ENCODE data around the gene DPP10.
"Not testable (repeated sequence)": the region's sequence is repeated elsewhere in the genome, so short reads cannot be mapped to it uniquely, and the experiment has no call there.

The DPP10 gene

DNA sequence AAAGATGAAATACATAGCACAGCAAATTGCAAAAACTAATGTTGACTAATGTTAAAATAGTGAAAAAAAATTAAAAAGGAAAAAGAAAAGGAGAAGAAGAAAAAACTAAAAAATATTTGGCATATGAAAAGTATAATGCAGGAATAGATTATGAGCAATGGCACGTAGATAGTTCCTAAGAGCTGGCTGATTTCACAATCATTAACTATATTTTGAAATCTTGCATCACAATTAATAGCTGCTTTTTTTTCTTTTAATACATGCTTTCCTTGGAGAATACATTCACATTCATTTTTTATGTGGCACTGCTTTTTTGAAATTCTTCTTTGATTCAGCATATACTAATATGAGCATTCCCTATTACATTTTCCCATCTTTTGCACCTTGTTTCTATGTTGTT is 299.8 kb downstream of the DPP10 start:
- Histone ChIP-seq H3F3A (ENCODE audit: low read depth) (no peaks in the 10 kb centered on the region), H3K27me3 (ENCODE audit: insufficient read depth, low read length, poor library complexity, severe bottlenecking) (no peaks in the 10 kb centered on the region), H2AFZ (ENCODE audit: low read length) (no peak overlapping the region), H3K4me3 (ENCODE audit: low read length, poor library complexity, severe bottlenecking) (no peak overlapping the region), H3K9ac (ENCODE audit: low read depth, low read length, poor library complexity, severe bottlenecking) (no peak overlapping the region), H3K9me3 (ENCODE audit: insufficient read depth, low read depth, low read length) (no peaks in the 10 kb centered on the region), H3K4me1 (ENCODE audit: insufficient read depth, low read length, poor library complexity, severe bottlenecking) (no peaks in the 10 kb centered on the region), H3K4me2 (ENCODE audit: low read depth, low read length, poor library complexity, severe bottlenecking) (no peak overlapping the region), H3K9me2 (replicated peaks; ENCODE audit: low read depth, low read length) (no peaks in the 10 kb centered on the region), H4K20me1 (ENCODE audit: insufficient read depth, low read length, poor library complexity, severe bottlenecking) (no peaks in the 10 kb centered on the region), H3K79me2 (ENCODE audit: insufficient read depth, low read length) (no peaks in the 10 kb centered on the region), H3K36me3 (ENCODE audit: insufficient read depth, low read length) (no peaks in the 10 kb centered on the region)
- TF ChIP-seq, protein P1, sequence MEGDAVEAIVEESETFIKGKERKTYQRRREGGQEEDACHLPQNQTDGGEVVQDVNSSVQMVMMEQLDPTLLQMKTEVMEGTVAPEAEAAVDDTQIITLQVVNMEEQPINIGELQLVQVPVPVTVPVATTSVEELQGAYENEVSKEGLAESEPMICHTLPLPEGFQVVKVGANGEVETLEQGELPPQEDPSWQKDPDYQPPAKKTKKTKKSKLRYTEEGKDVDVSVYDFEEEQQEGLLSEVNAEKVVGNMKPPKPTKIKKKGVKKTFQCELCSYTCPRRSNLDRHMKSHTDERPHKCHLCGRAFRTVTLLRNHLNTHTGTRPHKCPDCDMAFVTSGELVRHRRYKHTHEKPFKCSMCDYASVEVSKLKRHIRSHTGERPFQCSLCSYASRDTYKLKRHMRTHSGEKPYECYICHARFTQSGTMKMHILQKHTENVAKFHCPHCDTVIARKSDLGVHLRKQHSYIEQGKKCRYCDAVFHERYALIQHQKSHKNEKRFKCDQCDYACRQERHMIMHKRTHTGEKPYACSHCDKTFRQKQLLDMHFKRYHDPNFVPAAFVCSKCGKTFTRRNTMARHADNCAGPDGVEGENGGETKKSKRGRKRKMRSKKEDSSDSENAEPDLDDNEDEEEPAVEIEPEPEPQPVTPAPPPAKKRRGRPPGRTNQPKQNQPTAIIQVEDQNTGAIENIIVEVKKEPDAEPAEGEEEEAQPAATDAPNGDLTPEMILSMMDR (conservative IDR thresholded peaks at IDR 0.05; ENCODE audit: low read length), result no peak
- TF ChIP-seq EZH2phosphoT487 (IDR thresholded peaks at IDR 0.05; ENCODE audit: borderline replicate concordance), result no peak

- no peaks in the 10 kb centered on the region for H3F3A ChIP-seq (ENCODE audit: low read depth)
- H2AFZ ChIP-seq (ENCODE audit: low read length), result no peak overlapping the region
- H3K9ac ChIP-seq (ENCODE audit: low read depth, low read length, poor library complexity, severe bottlenecking), result no peak overlapping the region
- H3K4me3 ChIP-seq (ENCODE audit: low read length, poor library complexity, severe bottlenecking), result no peak overlapping the region
- H3K4me1 ChIP-seq (ENCODE audit: insufficient read depth, low read length, poor library complexity, severe bottlenecking), result no peaks in the 10 kb centered on the region
- H3K27me3 ChIP-seq (ENCODE audit: insufficient read depth, low read length, poor library complexity, severe bottlenecking), result no peaks in the 10 kb centered on the region
- TF ChIP-seq, protein P1 (conservative IDR thresholded peaks at IDR 0.05; ENCODE audit: low read length), result no peak
- no peak for TF ChIP-seq EZH2phosphoT487 (IDR thresholded peaks at IDR 0.05; ENCODE audit: borderline replicate concordance)
- H3K9me3 ChIP-seq (ENCODE audit: insufficient read depth, low read depth, low read length), result no peaks in the 10 kb centered on the region
- H3K79me2 ChIP-seq (ENCODE audit: insufficient read depth, low read length), result no peaks in the 10 kb centered on the region
- no peaks in the 10 kb centered on the region for H3K9me2 ChIP-seq (replicated peaks; ENCODE audit: low read depth, low read length)
- H3K4me2 ChIP-seq (ENCODE audit: low read depth, low read length, poor library complexity, severe bottlenecking), result no peak overlapping the region
- H4K20me1 ChIP-seq (ENCODE audit: insufficient read depth, low read length, poor library complexity, severe bottlenecking), result no peaks in the 10 kb centered on the region
- H3K36me3 ChIP-seq (ENCODE audit: insufficient read depth, low read length), result no peaks in the 10 kb centered on the region
Measured at GRCh38 chr2:114745700-114746099, 303.3 kb downstream of the DPP10 start.

DNA sequence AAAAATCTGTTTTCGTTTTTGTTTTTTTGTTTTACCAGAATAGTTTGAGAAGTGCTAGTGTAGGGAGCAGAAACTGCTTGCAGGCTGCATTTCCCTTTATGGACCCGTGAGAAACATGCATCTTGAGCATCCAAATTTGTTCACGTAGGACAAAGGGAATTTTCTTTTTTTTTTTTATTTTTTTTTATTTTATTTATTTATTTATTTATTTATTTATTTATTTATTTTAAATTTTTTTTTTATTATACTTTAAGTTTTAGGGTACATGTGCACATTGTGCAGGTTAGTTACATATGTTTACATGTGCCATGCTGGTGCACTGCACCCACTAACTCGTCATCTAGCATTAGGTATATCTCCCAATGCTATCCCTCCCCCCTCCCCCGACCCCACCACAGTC is 305.7 kb downstream of the DPP10 start:
- H3K4me1 ChIP-seq (ENCODE audit: insufficient read depth, low read length, poor library complexity, severe bottlenecking); H4K20me1 ChIP-seq (ENCODE audit: insufficient read depth, low read length, poor library complexity, severe bottlenecking); H3K9ac ChIP-seq (ENCODE audit: low read depth, low read length, poor library complexity, severe bottlenecking); H2AFZ ChIP-seq (ENCODE audit: low read length); H3K4me3 ChIP-seq (ENCODE audit: low read length, poor library complexity, severe bottlenecking); H3K79me2 ChIP-seq (ENCODE audit: insufficient read depth, low read length); H3F3A ChIP-seq (ENCODE audit: low read depth); H3K9me3 ChIP-seq (ENCODE audit: insufficient read depth, low read depth, low read length); H3K4me2 ChIP-seq (ENCODE audit: low read depth, low read length, poor library complexity, severe bottlenecking); H3K9me2 ChIP-seq (replicated peaks; ENCODE audit: low read depth, low read length); H3K27me3 ChIP-seq (ENCODE audit: insufficient read depth, low read length, poor library complexity, severe bottlenecking); H3K36me3 ChIP-seq (ENCODE audit: insufficient read depth, low read length): not testable (repeated sequence)

DNA sequence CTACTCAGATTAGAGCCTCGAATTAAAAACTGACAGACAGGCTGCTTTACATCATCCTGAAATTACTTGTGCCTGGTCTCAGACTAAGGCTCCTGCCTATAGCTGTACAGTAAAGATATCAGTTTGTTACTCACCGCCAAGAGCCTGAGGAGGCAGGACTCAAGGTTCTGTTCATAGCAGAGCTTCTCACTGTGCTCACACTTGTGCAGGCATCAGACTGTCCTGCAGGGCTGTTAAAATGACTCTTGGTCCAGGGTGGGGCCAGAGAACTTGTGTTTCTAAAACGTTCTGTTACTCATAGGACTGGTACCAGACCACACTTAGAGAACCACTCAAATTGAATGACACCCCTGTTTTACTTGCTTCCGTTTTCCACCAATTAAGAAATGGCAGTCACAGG is 310.0 kb downstream of the DPP10 start:
- Histone ChIP-seq H3K4me1 (ENCODE audit: insufficient read depth, low read length, poor library complexity, severe bottlenecking) (no peaks in the 10 kb centered on the region), H3K4me2 (ENCODE audit: low read depth, low read length, poor library complexity, severe bottlenecking) (no peak overlapping the region), H4K20me1 (ENCODE audit: insufficient read depth, low read length, poor library complexity, severe bottlenecking) (no peaks in the 10 kb centered on the region), H2AFZ (ENCODE audit: low read length) (no peak overlapping the region), H3K9me2 (replicated peaks; ENCODE audit: low read depth, low read length) (no peaks in the 10 kb centered on the region), H3K9ac (ENCODE audit: low read depth, low read length, poor library complexity, severe bottlenecking) (no peak overlapping the region), H3K79me2 (ENCODE audit: insufficient read depth, low read length) (no peaks in the 10 kb centered on the region), H3F3A (ENCODE audit: low read depth) (no peaks in the 10 kb centered on the region), H3K9me3 (ENCODE audit: insufficient read depth, low read depth, low read length) (no peaks in the 10 kb centered on the region), H3K27me3 (ENCODE audit: insufficient read depth, low read length, poor library complexity, severe bottlenecking) (no peaks in the 10 kb centered on the region), H3K36me3 (ENCODE audit: insufficient read depth, low read length) (no peaks in the 10 kb centered on the region), H3K4me3 (ENCODE audit: low read length, poor library complexity, severe bottlenecking) (no peak overlapping the region)
- TF ChIP-seq EZH2phosphoT487 (IDR thresholded peaks at IDR 0.05; ENCODE audit: borderline replicate concordance), result no peak
- TF ChIP-seq, protein P1 (conservative IDR thresholded peaks at IDR 0.05; ENCODE audit: low read length), result no peak
